ENCODE results near the gene DNAH8.

Gene DNAH8

DNA sequence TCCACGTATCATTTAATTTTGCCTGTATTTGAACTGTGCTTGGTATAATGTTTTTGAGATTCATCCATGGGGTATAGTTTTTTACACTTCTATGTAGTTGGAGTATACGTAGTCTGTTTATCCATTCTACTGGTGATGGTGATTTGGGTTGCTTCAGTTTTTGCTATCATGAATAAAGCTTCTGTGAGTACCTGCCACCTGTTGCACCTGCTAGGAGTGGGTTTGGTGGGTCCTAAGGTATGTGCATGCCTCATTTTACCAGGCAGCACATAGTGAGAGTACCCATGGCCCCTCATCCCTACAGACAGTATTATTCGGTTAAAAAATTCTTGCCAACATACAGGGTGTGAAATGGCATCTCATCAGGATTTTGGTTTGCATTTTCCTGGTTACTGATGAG is 92.9 kb downstream of the DNAH8 start:
- peaks cover 59% of the 10 kb centered on the region for H3K27me3 Mint-ChIP-seq
- no peak overlapping the region for H3K27ac Mint-ChIP-seq
- no peaks in the 10 kb centered on the region for H3K9me3 Mint-ChIP-seq
- H3K36me3 Mint-ChIP-seq (ENCODE audit: low read depth): no peaks in the 10 kb centered on the region
- H3K4me1 Mint-ChIP-seq (ENCODE audit: low read depth): no peaks in the 10 kb centered on the region
- H3K4me3 Mint-ChIP-seq: no peak overlapping the region

GRCh38 chr6:38813041-38813823 is 98.1 kb downstream of the DNAH8 start:
- Mint-ChIP-seq H3K36me3 (ENCODE audit: low read depth) (no peaks in the 10 kb centered on the region), H3K9me3 (no peaks in the 10 kb centered on the region), H3K4me1 (ENCODE audit: low read depth) (no peaks in the 10 kb centered on the region), H3K4me3 (no peak overlapping the region), H3K27me3 (peaks cover 59% of the 10 kb centered on the region), H3K27ac (no peak overlapping the region)

GRCh38 chr6:38814761-38815160 is 99.7 kb downstream of the DNAH8 start:
- no peaks in the 10 kb centered on the region for H3K4me1 Mint-ChIP-seq (ENCODE audit: low read depth)
- no peak overlapping the region for H3K4me3 Mint-ChIP-seq
- peaks cover 68% of the 10 kb centered on the region for H3K27me3 Mint-ChIP-seq
- H3K36me3 Mint-ChIP-seq (ENCODE audit: low read depth): no peaks in the 10 kb centered on the region
- H3K27ac Mint-ChIP-seq: no peak overlapping the region
- H3K9me3 Mint-ChIP-seq: no peaks in the 10 kb centered on the region

GRCh38 chr6:38815250-38815649 is 100.1 kb downstream of the DNAH8 start:
- no peaks in the 10 kb centered on the region for H3K4me1 Mint-ChIP-seq (ENCODE audit: low read depth)
- no peak overlapping the region for H3K27ac Mint-ChIP-seq
- no peaks in the 10 kb centered on the region for H3K36me3 Mint-ChIP-seq (ENCODE audit: low read depth)
- no peak overlapping the region for H3K4me3 Mint-ChIP-seq
- peaks cover 72% of the 10 kb centered on the region for H3K27me3 Mint-ChIP-seq
- H3K9me3 Mint-ChIP-seq: no peaks in the 10 kb centered on the region

DNA sequence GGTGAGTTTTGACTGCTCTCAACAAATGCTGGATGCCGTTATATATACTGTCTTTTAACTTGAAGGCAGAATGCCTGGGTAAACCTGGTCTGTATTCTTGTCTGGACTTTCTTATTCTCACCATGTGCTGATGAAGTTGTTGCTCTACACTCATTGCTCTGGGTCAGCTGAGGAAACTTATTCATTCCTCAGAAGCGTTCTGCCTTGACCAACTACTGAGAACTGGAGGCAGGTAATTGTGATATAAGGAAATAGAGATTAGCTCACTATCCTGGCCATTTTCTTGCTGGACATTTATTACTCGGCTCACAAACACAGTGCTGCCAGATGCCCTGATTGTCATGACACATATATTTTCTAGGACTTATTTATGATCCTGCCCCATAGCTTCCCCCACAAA is 103.6 kb downstream of the DNAH8 start:
- Mint-ChIP-seq H3K27me3 (peaks cover 70% of the 10 kb centered on the region), H3K36me3 (ENCODE audit: low read depth) (no peaks in the 10 kb centered on the region), H3K27ac (no peak overlapping the region), H3K4me1 (ENCODE audit: low read depth) (no peaks in the 10 kb centered on the region), H3K4me3 (no peak overlapping the region), H3K9me3 (no peaks in the 10 kb centered on the region)

- no peaks in the 10 kb centered on the region for H3K9me3 Mint-ChIP-seq
- H3K27me3 Mint-ChIP-seq: peaks cover 61% of the 10 kb centered on the region
- no peaks in the 10 kb centered on the region for H3K36me3 Mint-ChIP-seq (ENCODE audit: low read depth)
- H3K27ac Mint-ChIP-seq: no peak overlapping the region
- H3K4me3 Mint-ChIP-seq: no peak overlapping the region
- no peaks in the 10 kb centered on the region for H3K4me1 Mint-ChIP-seq (ENCODE audit: low read depth)
Measured at GRCh38 chr6:38822963-38823362, 107.9 kb downstream of the DNAH8 start.

DNA sequence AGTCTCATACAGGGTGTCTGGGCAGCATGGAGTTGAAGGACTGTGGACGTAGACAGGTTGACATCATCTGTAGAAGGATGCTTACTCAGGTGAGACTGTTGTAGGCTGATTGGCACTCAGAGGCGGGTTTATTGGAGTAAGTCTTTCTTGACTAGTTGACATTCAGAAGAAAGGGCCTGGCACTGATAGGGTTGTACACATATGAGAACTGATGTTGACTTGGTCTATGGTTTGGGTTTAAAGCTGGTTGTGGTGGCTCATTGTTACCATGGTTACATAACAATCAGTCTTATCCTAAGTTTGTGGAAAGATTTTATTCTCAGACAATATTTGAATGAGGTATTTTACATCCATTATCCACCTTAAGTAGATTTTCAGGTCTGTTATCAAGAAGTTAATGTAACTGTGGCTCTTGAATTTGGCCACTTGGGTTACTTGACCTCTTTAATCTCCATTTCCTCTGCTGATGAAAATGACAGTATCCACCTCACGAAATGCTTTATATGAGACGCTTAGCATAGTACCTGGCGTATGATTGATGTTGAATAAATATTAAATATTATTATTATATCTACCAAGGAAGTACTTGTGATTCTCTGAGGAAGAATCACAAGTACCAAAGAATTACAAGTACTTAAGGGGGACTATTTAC is 109.3 kb downstream of the DNAH8 start:
- H3K9me3 Mint-ChIP-seq: peaks cover 5% of the 10 kb centered on the region
- no peaks in the 10 kb centered on the region for H3K4me1 Mint-ChIP-seq (ENCODE audit: low read depth)
- no peaks in the 10 kb centered on the region for H3K36me3 Mint-ChIP-seq (ENCODE audit: low read depth)
- no peak overlapping the region for H3K4me3 Mint-ChIP-seq
- H3K27me3 Mint-ChIP-seq: peaks cover 59% of the 10 kb centered on the region
- H3K27ac Mint-ChIP-seq: no peak overlapping the region

DNA sequence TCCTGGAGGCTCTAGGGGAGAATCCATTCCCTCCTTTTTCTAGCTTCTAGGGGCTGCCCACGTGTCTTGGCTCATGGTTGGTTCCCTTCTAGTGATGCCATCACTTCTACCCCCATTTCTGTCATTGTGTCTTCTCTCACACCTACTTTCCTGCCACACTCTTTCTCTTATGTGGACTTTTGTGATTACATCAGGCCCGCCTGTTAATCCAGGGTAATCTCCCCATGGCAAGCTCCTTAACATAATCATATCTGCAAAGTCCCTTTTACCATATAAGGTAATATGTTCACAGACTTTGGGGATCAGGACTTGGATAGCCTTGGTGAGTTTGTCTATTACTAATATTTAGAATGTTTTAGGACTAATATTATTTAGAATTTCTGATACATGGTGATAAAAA is 111.9 kb downstream of the DNAH8 start:
- peaks cover 43% of the 10 kb centered on the region for H3K27me3 Mint-ChIP-seq
- H3K4me1 Mint-ChIP-seq (ENCODE audit: low read depth): no peaks in the 10 kb centered on the region
- H3K36me3 Mint-ChIP-seq (ENCODE audit: low read depth): no peaks in the 10 kb centered on the region
- H3K4me3 Mint-ChIP-seq: no peak overlapping the region
- H3K27ac Mint-ChIP-seq: no peak overlapping the region
- peaks cover 5% of the 10 kb centered on the region for H3K9me3 Mint-ChIP-seq

DNA sequence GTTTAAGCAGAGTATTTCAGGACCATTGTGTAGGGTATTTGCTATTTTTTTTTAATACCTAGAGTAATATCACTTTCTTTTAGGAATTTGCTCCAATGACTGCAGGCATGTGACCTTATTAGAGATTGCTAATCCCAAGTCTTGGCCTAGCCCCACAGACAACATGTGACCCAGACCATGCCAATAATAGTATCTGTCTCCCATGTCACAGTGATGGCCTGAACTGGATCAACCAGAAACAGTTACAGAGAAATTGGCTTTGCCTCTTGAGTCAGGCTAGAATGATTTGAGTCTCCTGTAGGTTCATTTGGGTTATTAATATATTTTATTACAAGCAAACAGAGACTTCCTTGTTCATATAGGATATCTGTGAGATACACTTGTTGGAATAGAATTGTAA is 116.8 kb downstream of the DNAH8 start:
- Mint-ChIP-seq H3K4me1 (ENCODE audit: low read depth) (no peaks in the 10 kb centered on the region), H3K27me3 (peaks cover 25% of the 10 kb centered on the region), H3K9me3 (peaks cover 5% of the 10 kb centered on the region)

GRCh38 chr6:38833320-38833719 is 118.2 kb downstream of the DNAH8 start:
- peaks cover 21% of the 10 kb centered on the region for H3K27me3 Mint-ChIP-seq
- H3K4me3 Mint-ChIP-seq: no peak overlapping the region
- H3K36me3 Mint-ChIP-seq (ENCODE audit: low read depth): no peaks in the 10 kb centered on the region
- H3K27ac Mint-ChIP-seq: no peak overlapping the region
- H3K9me3 Mint-ChIP-seq: peaks cover 5% of the 10 kb centered on the region
- no peaks in the 10 kb centered on the region for H3K4me1 Mint-ChIP-seq (ENCODE audit: low read depth)

More for the DNA sequence above, 116.8 kb downstream of the DNAH8 start:
- Mint-ChIP-seq H3K27ac (no peak overlapping the region), H3K36me3 (ENCODE audit: low read depth) (no peaks in the 10 kb centered on the region), H3K4me3 (no peak overlapping the region)

DNA sequence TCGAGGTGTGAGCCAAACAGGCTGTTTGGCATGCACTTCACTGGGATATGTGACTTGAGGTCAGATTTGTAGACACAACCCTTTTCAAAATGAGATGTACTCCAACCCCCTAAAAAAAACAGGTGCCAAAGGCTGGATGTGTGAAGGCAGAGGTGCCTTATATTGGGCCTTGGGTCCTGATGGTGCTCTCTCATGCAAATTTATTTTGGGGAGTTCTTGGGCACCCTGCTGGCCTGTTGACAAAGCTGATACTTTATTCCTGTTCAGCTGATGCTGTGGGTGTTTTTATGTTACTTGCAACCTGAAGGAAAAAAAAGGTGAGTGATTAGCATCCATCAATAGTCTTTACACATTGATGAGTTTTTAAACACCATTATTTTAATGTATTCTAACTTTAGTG is 121.5 kb downstream of the DNAH8 start:
- Mint-ChIP-seq H3K9me3 (no peaks in the 10 kb centered on the region), H3K27me3 (peaks cover 4% of the 10 kb centered on the region), H3K4me1 (ENCODE audit: low read depth) (no peaks in the 10 kb centered on the region), H3K36me3 (ENCODE audit: low read depth) (no peaks in the 10 kb centered on the region), H3K27ac (no peak overlapping the region), H3K4me3 (no peak overlapping the region)

GRCh38 chr6:38837101-38837500 is 122.0 kb downstream of the DNAH8 start:
- H3K27ac Mint-ChIP-seq: no peak overlapping the region
- H3K4me3 Mint-ChIP-seq: no peak overlapping the region
- H3K36me3 Mint-ChIP-seq (ENCODE audit: low read depth): no peaks in the 10 kb centered on the region
- no peaks in the 10 kb centered on the region for H3K4me1 Mint-ChIP-seq (ENCODE audit: low read depth)
- peaks cover 4% of the 10 kb centered on the region for H3K27me3 Mint-ChIP-seq
- H3K9me3 Mint-ChIP-seq: no peaks in the 10 kb centered on the region

DNA sequence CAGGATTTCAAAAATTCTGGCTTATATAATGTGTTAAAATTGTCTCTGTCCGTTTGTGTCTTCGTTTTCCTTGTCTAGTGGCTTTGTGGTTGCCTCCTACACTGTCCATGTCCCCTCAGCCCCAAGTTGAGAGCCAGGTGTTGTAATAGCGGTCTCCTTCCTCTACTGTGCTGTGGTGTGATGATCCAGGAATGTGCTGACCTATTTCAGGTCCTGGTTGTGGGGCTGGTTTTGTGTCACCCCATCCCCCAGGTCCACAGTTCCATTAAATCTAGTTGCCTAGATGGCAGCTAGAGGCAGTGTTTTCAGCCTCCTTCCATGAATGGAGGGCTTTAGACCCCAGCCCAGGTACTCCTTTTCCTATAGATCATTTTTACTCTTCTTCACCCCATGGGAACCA is 128.7 kb downstream of the DNAH8 start:
- H3K4me1 Mint-ChIP-seq (ENCODE audit: low read depth): peaks cover 10% of the 10 kb centered on the region
- H3K36me3 Mint-ChIP-seq (ENCODE audit: low read depth): no peaks in the 10 kb centered on the region
- H3K27ac Mint-ChIP-seq: no peak overlapping the region
- H3K27me3 Mint-ChIP-seq: peaks cover 17% of the 10 kb centered on the region
- H3K9me3 Mint-ChIP-seq: no peaks in the 10 kb centered on the region
- no peak overlapping the region for H3K4me3 Mint-ChIP-seq

DNA sequence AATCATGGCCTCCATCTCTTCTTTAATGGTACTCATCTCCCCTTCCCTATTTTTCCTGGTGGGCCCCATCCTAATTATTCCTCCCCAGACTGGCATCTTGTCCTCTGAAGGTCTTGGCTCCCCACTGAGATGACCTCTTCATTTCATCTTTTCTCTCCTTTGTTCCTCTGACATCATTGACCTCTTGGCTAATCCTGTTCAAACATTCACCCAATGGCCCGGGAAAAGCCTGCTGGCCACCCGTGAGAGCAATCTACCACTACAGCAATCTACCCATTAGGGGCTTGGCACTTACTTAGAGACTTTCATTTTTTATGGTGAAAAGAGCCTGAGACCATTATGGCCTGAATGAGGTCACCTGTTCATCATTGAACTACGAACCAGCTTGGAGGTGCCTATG is 130.8 kb downstream of the DNAH8 start:
- H3K27me3 Mint-ChIP-seq: peaks cover 25% of the 10 kb centered on the region
- no peaks in the 10 kb centered on the region for H3K36me3 Mint-ChIP-seq (ENCODE audit: low read depth)
- no peak overlapping the region for H3K4me3 Mint-ChIP-seq
- H3K27ac Mint-ChIP-seq: no peak overlapping the region
- no peaks in the 10 kb centered on the region for H3K9me3 Mint-ChIP-seq
- peaks cover 10% of the 10 kb centered on the region for H3K4me1 Mint-ChIP-seq (ENCODE audit: low read depth)

GRCh38 chr6:38846361-38846760 is 131.2 kb downstream of the DNAH8 start:
- peaks cover 10% of the 10 kb centered on the region for H3K4me1 Mint-ChIP-seq (ENCODE audit: low read depth)
- no peaks in the 10 kb centered on the region for H3K36me3 Mint-ChIP-seq (ENCODE audit: low read depth)
- H3K9me3 Mint-ChIP-seq: no peaks in the 10 kb centered on the region
- no peak overlapping the region for H3K4me3 Mint-ChIP-seq
- H3K27ac Mint-ChIP-seq: no peak overlapping the region
- peaks cover 29% of the 10 kb centered on the region for H3K27me3 Mint-ChIP-seq

- Mint-ChIP-seq H3K27me3 (peaks cover 31% of the 10 kb centered on the region), H3K9me3 (no peaks in the 10 kb centered on the region)
Measured at GRCh38 chr6:38846844-38847243, 131.7 kb downstream of the DNAH8 start.

More at GRCh38 chr6:38846844-38847243, 131.7 kb downstream of the DNAH8 start:
- no peaks in the 10 kb centered on the region for H3K36me3 Mint-ChIP-seq (ENCODE audit: low read depth)
- H3K4me1 Mint-ChIP-seq (ENCODE audit: low read depth): peaks cover 10% of the 10 kb centered on the region
- H3K27ac Mint-ChIP-seq: peak overlapping the region; percentile 70
- H3K4me3 Mint-ChIP-seq: no peak overlapping the region
